HCT116 (cell line): ENCODE measurements around the gene DHH. TPM values are rescaled to one million over a fixed set of nuclear protein-coding genes. Genes with fewer than 3 reads are reported as not detected.

Experiments used
- ATAC-seq: fragments of 200-7000 bp; cut with Tn5 transposase; 2 replicates; pipeline ENCODE4 v1.9.1; 2020; ENCODE audit warnings: mild to moderate bottlenecking, moderate library complexity
- BruUV-seq: library from RNA; stranded (reverse); fragments of 400-500 nt; replicated peaks from 2 replicates; lab custom pipeline; 2021; lab: Mats Ljungman, UMichigan
- CTCF ChIA-PET: fragments of 300-600 bp; sonication (Branson Sonifier 250); formaldehyde crosslinking; loops from one replicate; lab custom pipeline; 2021; ENCODE audit warnings: antibody characterized with exemption; lab: Charles Lee
- POLR2A ChIA-PET: fragments of 300-600, 350-600 bp; sonication (Branson Sonifier 250); formaldehyde crosslinking; loops from one replicate; lab custom pipeline; 2021; ENCODE audit warnings: antibody characterized with exemption; lab: Charles Lee
- RAD21 ChIA-PET, 2 experiments: fragments of 300-600 bp; sonication (Branson Sonifier 250); formaldehyde crosslinking; loops; one replicate each; lab custom pipeline; 2023; ENCODE audit warnings: low total read pairs in 2 of 2; ENCODE audit not compliant: uncharacterized antibody in 2 of 2, unreplicated experiment in 2 of 2, low non-redundant PET in 1 of 2; lab: Charles Lee
- DNase-seq: peaks from one replicate; pipeline ENCODE4 v3.0.0-alpha.2; 2010; ENCODE audit warnings: low read depth, low spot score
- H2AFZ ChIP-seq: fragments of 200-600 bp; shearing (Covaris generic), sonication (generic); 2 replicates; pipeline ENCODE4 v1.6.1; 2017; ENCODE audit warnings: low read depth, mixed run types, mixed read lengths, antibody characterized with exemption, low read length; ENCODE audit not compliant: poor library complexity, severe bottlenecking
- H3K27ac ChIP-seq: 2 replicates; pipeline ENCODE4 v1.5.1; 2012; ENCODE audit warnings: low read depth, low read length
- H3K27me3 ChIP-seq: fragments of 200-600 bp; sonication (generic); 2 replicates; pipeline ENCODE4 v1.6.1; 2016; ENCODE audit warnings: mixed run types, low read length, mixed read lengths; ENCODE audit not compliant: insufficient read depth
- H3K36me3 ChIP-seq, 2 experiments: fragments of 200-500 bp in 1 of 2; fragments of 200-600 bp in 1 of 2; sonication (Bioruptor generic) in 1 of 2; sonication (generic) in 1 of 2; 2 replicates each; pipeline versions ENCODE4 v1.5.1 to v1.6.1; 2014 to 2016; ENCODE audit warnings: low read length in 2 of 2, inconsistent platforms in 1 of 2, mixed read lengths in 1 of 2, mixed run types in 1 of 2; ENCODE audit not compliant: insufficient read depth in 2 of 2, control insufficient read depth in 1 of 2
- H3K4me1 ChIP-seq, 2 experiments: fragments of 200-600 bp in 1 of 2; sonication (generic) in 1 of 2; 2 replicates each; pipeline versions ENCODE4 v1.5.1 to v1.6.1; 2012 to 2017; ENCODE audit warnings: low read length in 2 of 2, inconsistent platforms in 1 of 2, mild to moderate bottlenecking in 1 of 2, mixed read lengths in 1 of 2, mixed run types in 1 of 2, moderate library complexity in 1 of 2; ENCODE audit not compliant: insufficient read depth in 2 of 2, control insufficient read depth in 1 of 2
- H3K4me2 ChIP-seq: fragments of 200-600 bp; sonication (generic); 2 replicates; pipeline ENCODE4 v1.6.1; 2017; ENCODE audit warnings: mixed run types, low read length, mixed read lengths
- H3K4me3 ChIP-seq, 2 experiments: fragments of 200-600 bp in 1 of 2; sonication (generic) in 1 of 2; replicated peaks in 1 of 2; 2 replicates each; pipeline ENCODE4 v1.5.1; 2011 to 2016; ENCODE audit warnings: low read length in 2 of 2, control low read depth in 1 of 2, low read depth in 1 of 2, mild to moderate bottlenecking in 1 of 2, mixed read lengths in 1 of 2, mixed run types in 1 of 2
- H3K79me2 ChIP-seq: fragments of 200-600 bp; sonication (generic); 2 replicates; pipeline ENCODE4 v1.6.1; 2017; ENCODE audit warnings: mild to moderate bottlenecking, mixed run types, low read length, moderate library complexity, mixed read lengths; ENCODE audit not compliant: insufficient read depth
- H3K9ac ChIP-seq: fragments of 200-600 bp; sonication (generic); 2 replicates; pipeline ENCODE4 v1.6.1; 2016; ENCODE audit warnings: low read length, mixed read lengths
- H3K9me2 ChIP-seq: fragments of 200-600 bp; sonication (generic), shearing (Covaris generic); 2 replicates; pipeline ENCODE4 v1.6.1; 2017; ENCODE audit warnings: mixed run types, mild to moderate bottlenecking, moderate library complexity; ENCODE audit not compliant: insufficient read depth
- H3K9me3 ChIP-seq, 2 experiments: fragments of 200-500 bp in 1 of 2; fragments of 200-600 bp in 1 of 2; sonication (Bioruptor generic) in 1 of 2; sonication (generic) in 1 of 2; 2 replicates each; pipeline ENCODE4 v1.6.1; 2014 to 2017; ENCODE audit warnings: low read length in 2 of 2, mixed read lengths in 2 of 2, inconsistent platforms in 1 of 2, low read depth in 1 of 2, mild to moderate bottlenecking in 1 of 2, mixed run types in 1 of 2, moderate library complexity in 1 of 2; ENCODE audit not compliant: control insufficient read depth in 1 of 2, insufficient read depth in 1 of 2
- H4K20me1 ChIP-seq: fragments of 200-600 bp; sonication (generic), shearing (Covaris generic); 2 replicates; pipeline ENCODE4 v1.6.1; 2017; ENCODE audit warnings: mixed run types, mild to moderate bottlenecking, moderate library complexity; ENCODE audit not compliant: insufficient read depth
- ATF3 ChIP-seq: IDR thresholded peaks from 2 replicates; pipeline ENCODE4 v1.6.1; 2012
- CBX3 ChIP-seq: IDR thresholded peaks from 2 replicates; pipeline ENCODE4 v1.6.1; 2012; ENCODE audit warnings: low read depth
- CTCF ChIP-seq, 3 experiments: fragments of 200-600 bp in 1 of 3; sonication (generic) in 1 of 3; IDR thresholded peaks in 2 of 3; conservative IDR thresholded peaks in 1 of 3; 2 replicates each; pipeline ENCODE4 v1.5.1; 2012 to 2017; ENCODE audit warnings: low read depth in 2 of 3, low read length in 2 of 3, antibody characterized with exemption in 1 of 3, borderline replicate concordance in 1 of 3, control low read depth in 1 of 3, mild to moderate bottlenecking in 1 of 3, mixed read lengths in 1 of 3, mixed run types in 1 of 3, moderate library complexity in 1 of 3; ENCODE audit not compliant: insufficient read depth in 1 of 3
- EGR1 ChIP-seq: IDR thresholded peaks from 2 replicates; pipeline ENCODE4 v1.6.1; 2012; ENCODE audit warnings: low read depth
- EZH2 ChIP-seq: fragments of 200-600 bp; sonication (generic); IDR thresholded peaks from 2 replicates; pipeline ENCODE4 v1.6.1; 2017; ENCODE audit warnings: antibody characterized with exemption, mixed run types
- EZH2phosphoT487 ChIP-seq: fragments of 200-600 bp; IDR thresholded peaks from 2 replicates; pipeline ENCODE4 v1.6.1; 2018; ENCODE audit warnings: antibody characterized with exemption, borderline replicate concordance
- FOSL1 ChIP-seq: IDR thresholded peaks from 2 replicates; pipeline ENCODE4 v1.6.1; 2012; ENCODE audit warnings: low read depth
- JUND ChIP-seq: IDR thresholded peaks from 2 replicates; pipeline ENCODE4 v1.6.1; 2012
- POLR2A ChIP-seq: IDR thresholded peaks from 2 replicates; pipeline ENCODE4 v1.7.0; 2011; ENCODE audit warnings: borderline replicate concordance; ENCODE audit not compliant: insufficient read depth, insufficient read length; ENCODE audit errors: extremely low read depth
- POLR2AphosphoS5 ChIP-seq: IDR thresholded peaks from 2 replicates; pipeline ENCODE4 v1.6.1; 2011; ENCODE audit warnings: mild to moderate bottlenecking, low read depth, low read length, moderate library complexity
- RAD21 ChIP-seq: IDR thresholded peaks from 2 replicates; pipeline ENCODE4 v1.6.1; 2012; ENCODE audit warnings: low read depth, mild to moderate bottlenecking
- REST ChIP-seq: IDR thresholded peaks from 2 replicates; pipeline ENCODE4 v1.6.1; 2012; ENCODE audit warnings: low read depth
- SIN3A ChIP-seq: IDR thresholded peaks from 2 replicates; pipeline ENCODE4 v1.6.1; 2012; ENCODE audit warnings: low read depth
- SP1 ChIP-seq: IDR thresholded peaks from 2 replicates; pipeline ENCODE4 v1.6.1; 2012; ENCODE audit warnings: low read depth
- TCF7L2 ChIP-seq: IDR thresholded peaks from 2 replicates; pipeline ENCODE4 v1.7.0; 2011; ENCODE audit warnings: borderline replicate concordance, inconsistent platforms; ENCODE audit not compliant: insufficient read depth, insufficient read length; ENCODE audit errors: extremely low read depth
- YY1 ChIP-seq: IDR thresholded peaks from 2 replicates; pipeline ENCODE4 v1.6.1; 2011; ENCODE audit warnings: low read length, low read depth, moderate library complexity, mild to moderate bottlenecking; ENCODE audit not compliant: insufficient replicate concordance; ENCODE audit errors: extremely low read depth
- ZFX ChIP-seq: fragments of 450-650 bp; IDR thresholded peaks from 2 replicates; pipeline ENCODE4 v1.6.1; 2017
- intact Hi-C: fragments of 100-400 bp; cut with micrococcal nuclease; formaldehyde crosslinking; loops from 2 replicates; pipeline ENCODE4 v1.10.0; 2022
- total RNA-seq: library from RNA; stranded (reverse); gene quantifications from one replicate; pipeline ENCODE4 v1.2.1, GENCODE V29; 2021; ENCODE audit not compliant: unreplicated experiment

The DHH gene
- total RNA-seq, 1 experiment from 2014 or later: 0.22 TPM

- RAD21 ChIA-PET: no interaction called here
Observed at GRCh38 chr12:49084438-49084837, 10.2 kb downstream of the DHH start.

More at GRCh38 chr12:49084438-49084837, 10.2 kb downstream of the DHH start:
- BruUV-seq: no TSS peak
- H4K20me1 ChIP-seq: no peaks in the 10 kb centered on the region
- TF ChIP-seq FOSL1: no peak
- TF ChIP-seq POLR2A: no peak
- TF ChIP-seq ZFX: no peak
- no peak for TF ChIP-seq SP1
- TF ChIP-seq SIN3A: no peak
- TF ChIP-seq RAD21: no peak
- TF ChIP-seq YY1: no peak
- TF ChIP-seq CTCF (IDR thresholded peaks at IDR 0.05 in 2 of 3, conservative IDR thresholded peaks at IDR 0.05 in 1 of 3; ENCODE audit: borderline replicate concordance in 1 of 3, insufficient read depth in 1 of 3, low read depth in 2 of 3, low read length in 2 of 3): no peak
- no peak for TF ChIP-seq JUND
- TF ChIP-seq EZH2phosphoT487: no peak
- TF ChIP-seq REST: no peak
- TF ChIP-seq POLR2AphosphoS5: no peak
- TF ChIP-seq TCF7L2: no peak
- no peak for TF ChIP-seq EGR1
- no peak for TF ChIP-seq ATF3
- no peak for TF ChIP-seq CBX3
- no peak for TF ChIP-seq EZH2
- no peaks in the 10 kb centered on the region for H3K36me3 ChIP-seq
- intact Hi-C loops: no loop called here
- no peaks in the 10 kb centered on the region for H3K27me3 ChIP-seq
- no peaks in the 10 kb centered on the region for H3K9me3 ChIP-seq
- H3K4me1 ChIP-seq: peaks cover 8 to 16% of the 10 kb centered on the region in 2 experiments
- no peak overlapping the region for H3K27ac ChIP-seq
- POLR2A ChIA-PET: interaction anchor here (0.8 kb wide), 1 partner anchor 47 kb away, joined by 3 read pairs; the partner anchor contains the start of gene TUBA1B
- no peak overlapping the region for H3K4me2 ChIP-seq
- no peak overlapping the region for H3K9ac ChIP-seq
- H2AFZ ChIP-seq: no peak overlapping the region
- DNase-seq (no peak), ATAC-seq (no peak)
- CTCF ChIA-PET: interaction anchor here (1.3 kb wide), 2 partner anchors 14 to 21 kb away, joined by 3 read pairs; no protein-coding TSS in a partner anchor
- no peak overlapping the region for H3K4me3 ChIP-seq
- H3K9me2 ChIP-seq: no peaks in the 10 kb centered on the region
- H3K79me2 ChIP-seq: no peaks in the 10 kb centered on the region
